Small intestine (tissue), 7 donors: ENCODE results near the gene EGFLAM. TPM values are rescaled to one million over a fixed set of nuclear protein-coding genes. Genes with fewer than 3 reads are reported as not detected.
A peak's percentile ranks its signal among the peaks of the same experiment; 100 is the strongest.

ENCODE experiments used
- DNase-seq, 2 donors: peaks; one replicate each; pipeline versions ENCODE4 v3.0.0 to v3.0.0-alpha.2; 2013
- FAIRE-seq: peaks from 2 replicates; lab custom pipeline; 2012; peaks lifted over from hg19 to GRCh38; lab: Jason Lieb, UNC
- H3K27ac ChIP-seq, 3 donors: one replicate each; pipeline ENCODE4 v1.5.1; 2013; ENCODE audit warnings: low read length in 2 of 3, mild to moderate bottlenecking in 2 of 3, control low read depth in 1 of 3, inconsistent platforms in 1 of 3, low read depth in 1 of 3, moderate library complexity in 1 of 3
- H3K27me3 ChIP-seq, 3 donors: one replicate each; pipeline ENCODE4 v1.6.1; 2013; ENCODE audit warnings: low read length in 3 of 3, inconsistent platforms in 1 of 3; ENCODE audit not compliant: control insufficient read depth in 3 of 3, insufficient read depth in 3 of 3
- H3K36me3 ChIP-seq, 3 donors: one replicate each; pipeline ENCODE4 v1.6.1; 2013; ENCODE audit warnings: low read length in 3 of 3, inconsistent platforms in 1 of 3, low read depth in 1 of 3, mild to moderate bottlenecking in 1 of 3, moderate library complexity in 1 of 3; ENCODE audit not compliant: control insufficient read depth in 3 of 3, insufficient read depth in 2 of 3
- H3K4me1 ChIP-seq, 3 donors: one replicate each; pipeline ENCODE4 v1.6.1; 2013; ENCODE audit warnings: low read length in 2 of 3, inconsistent platforms in 1 of 3, low read depth in 1 of 3, mild to moderate bottlenecking in 1 of 3, moderate library complexity in 1 of 3; ENCODE audit not compliant: control insufficient read depth in 3 of 3, insufficient read depth in 2 of 3
- H3K4me3 ChIP-seq, 3 donors: one replicate each; pipeline ENCODE4 v1.5.1; 2013; ENCODE audit warnings: low read length in 3 of 3, control low read depth in 1 of 3, inconsistent platforms in 1 of 3, low read depth in 1 of 3, mild to moderate bottlenecking in 1 of 3, moderate library complexity in 1 of 3
- H3K9me3 ChIP-seq, 2 donors: one replicate each; pipeline ENCODE4 v1.6.1; 2013; ENCODE audit warnings: low read depth in 1 of 2, low read length in 1 of 2; ENCODE audit not compliant: control insufficient read depth in 2 of 2, insufficient read depth in 1 of 2
- WGBS, 3 donors: extraction: QIAGEN DNeasy Blood & Tissue Kit; methylation state at CpG; one replicate each; pipeline ENCODE4 v1.1.7; 2013; 5-methylcytosine and 5-hydroxymethylcytosine counted together
- polyA plus RNA-seq, 4 donors: library from polyadenylated mRNA; stranded (reverse) in 3 of 4; unstranded in 1 of 4; fragments of 200-250 nt in 3 of 4; fragments of 120-200 nt in 1 of 4; gene quantifications; one replicate each; pipeline versions ENCODE4 v1.2.1 to v1.2.3, GENCODE V29; 2013
- donor health status: healthy with polysubstance abuse.
- donor health status: control.
- donor health status: control.
- donor health status: Bipolar disorder and iron deficiency.
- donor health status: healthy.

EGFLAM gene
- polyA plus RNA-seq, 4 donors: 0.54 to 1.9 (median 1.7) TPM; not detected in 1

GRCh38 chr5:38456657-38457399 is 198.5 kb downstream of the EGFLAM start:
- Histone ChIP-seq H3K36me3 (no peaks in the 10 kb centered on the region), H3K27me3 (peaks cover 0 to 25% (median 5%) of the 10 kb centered on the region in 3 donors), H3K27ac (no peak overlapping the region), H3K4me1 (no peaks in the 10 kb centered on the region), H3K9me3 (no peaks in the 10 kb centered on the region), H3K4me3 (no peak overlapping the region)
- no peak for DNase-seq
- no peak for FAIRE-seq
- WGBS, 3 donors: 82 to 88% (median 88%) methylated on average over 4 of the region's 4 CpGs

- Histone ChIP-seq H3K27me3 (peaks cover 0 to 21% (median 3%) of the 10 kb centered on the region in 3 donors), H3K9me3 (no peaks in the 10 kb centered on the region), H3K36me3 (no peaks in the 10 kb centered on the region), H3K27ac (no peak overlapping the region), H3K4me1 (no peaks in the 10 kb centered on the region), H3K4me3 (no peak overlapping the region)
- DNase-seq: no peak
- no peak for FAIRE-seq
- WGBS, 3 donors: 90 to 95% (median 94%) methylated on average over 8 of the region's 8 CpGs
These were observed 199.8 kb downstream of the EGFLAM start for GRCh38 chr5:38458174-38458573.

GRCh38 chr5:38462976-38463633 is 204.7 kb downstream of the EGFLAM start:
- FAIRE-seq: no peak
- Histone ChIP-seq H3K36me3 (no peaks in the 10 kb centered on the region), H3K4me3 (no peak overlapping the region), H3K27me3 (peaks cover 0 to 10% (median 2%) of the 10 kb centered on the region in 3 donors), H3K4me1 (peaks cover 0 to 6% (median 2%) of the 10 kb centered on the region in 3 donors), H3K9me3 (no peaks in the 10 kb centered on the region), H3K27ac (no peak overlapping the region)
- 57 to 69% (median 65%) methylated on average over 7 of the region's 7 CpGs for WGBS, 3 donors
- DNase-seq: no peak

DNA sequence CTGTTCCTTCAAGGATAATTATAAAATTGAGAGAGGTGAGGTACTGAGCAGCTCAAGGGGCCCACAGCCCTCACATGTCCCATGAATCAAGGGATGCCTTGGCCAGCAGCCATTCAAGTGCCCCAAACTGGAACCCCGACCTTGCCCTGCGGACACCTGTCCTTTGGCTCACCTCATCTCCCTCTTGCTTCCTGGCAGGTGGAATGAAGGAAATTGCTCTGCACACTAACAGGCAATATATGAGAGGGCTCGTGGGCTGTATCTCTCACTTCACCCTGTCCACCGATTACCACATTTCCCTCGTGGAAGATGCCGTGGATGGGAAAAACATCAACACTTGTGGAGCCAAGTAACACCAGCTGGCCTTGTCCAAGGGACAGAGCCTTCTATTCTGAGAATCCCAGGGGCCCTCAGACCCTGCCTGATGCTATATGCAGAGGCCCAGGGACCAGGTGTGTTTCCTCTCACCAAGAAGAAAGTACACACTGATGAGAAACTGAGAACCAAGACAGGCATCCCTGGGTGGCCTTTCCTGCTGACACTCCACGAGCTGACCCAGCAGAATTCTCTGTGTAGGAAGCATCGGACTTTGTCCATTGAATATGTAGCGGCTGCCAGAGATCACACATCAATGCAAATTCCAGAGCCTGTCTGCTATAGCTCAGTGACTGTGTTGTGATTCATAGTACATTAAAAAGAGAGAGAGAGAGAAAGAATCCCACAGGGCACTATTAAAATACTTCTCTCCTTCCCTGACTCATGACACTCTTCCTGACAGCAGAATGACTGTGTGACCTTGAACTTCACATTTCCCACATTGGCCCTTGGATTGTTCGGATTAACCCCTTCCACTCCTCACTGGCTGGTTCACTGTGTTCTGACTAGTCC is 205.5 kb downstream of the EGFLAM start:
- FAIRE-seq: no peak
- 34 to 43% (median 41%) methylated on average over 10 of the region's 10 CpGs for WGBS, 3 donors
- Histone ChIP-seq H3K9me3 (no peaks in the 10 kb centered on the region), H3K27me3 (peaks cover 0 to 10% (median 2%) of the 10 kb centered on the region in 3 donors), H3K36me3 (no peaks in the 10 kb centered on the region), H3K4me3 (no peak overlapping the region), H3K27ac (peak overlapping the region in 1 of 3 donors; percentile 27), H3K4me1 (peaks cover 0 to 14% (median 5%) of the 10 kb centered on the region in 3 donors)
- DNase-seq: peak; percentile 13 to 77

DNA sequence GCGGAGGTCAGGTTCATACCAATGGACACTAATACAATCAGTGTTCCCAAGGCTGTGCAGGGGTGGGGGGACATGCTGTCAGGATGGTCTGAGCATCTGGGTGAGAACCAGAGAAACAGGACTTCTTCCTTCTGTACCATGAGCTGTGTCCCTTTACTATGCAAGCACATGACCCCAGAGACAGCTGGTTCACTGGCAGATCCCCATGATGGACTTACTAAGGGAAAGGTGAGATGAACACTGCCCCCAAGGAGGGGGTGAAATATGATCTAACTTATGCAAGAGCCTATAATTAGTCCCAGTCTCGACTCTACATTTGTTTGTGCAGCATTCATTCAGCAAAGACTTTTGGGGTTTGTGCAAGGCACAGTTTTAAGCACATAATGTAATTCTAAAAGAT is 206.7 kb downstream of the EGFLAM start:
- no peak for FAIRE-seq
- no peak overlapping the region for H3K4me3 ChIP-seq
- peaks cover 0 to 17% (median 0%) of the 10 kb centered on the region in 3 donors for H3K27me3 ChIP-seq
- DNase-seq: no peak
- no peaks in the 10 kb centered on the region for H3K36me3 ChIP-seq
- no peak overlapping the region for H3K27ac ChIP-seq
- 63 to 66% (median 64%) methylated on average over 2 of the region's 2 CpGs for WGBS, 3 donors
- H3K9me3 ChIP-seq: no peaks in the 10 kb centered on the region
- H3K4me1 ChIP-seq: peaks cover 0 to 22% (median 5%) of the 10 kb centered on the region in 3 donors

DNA sequence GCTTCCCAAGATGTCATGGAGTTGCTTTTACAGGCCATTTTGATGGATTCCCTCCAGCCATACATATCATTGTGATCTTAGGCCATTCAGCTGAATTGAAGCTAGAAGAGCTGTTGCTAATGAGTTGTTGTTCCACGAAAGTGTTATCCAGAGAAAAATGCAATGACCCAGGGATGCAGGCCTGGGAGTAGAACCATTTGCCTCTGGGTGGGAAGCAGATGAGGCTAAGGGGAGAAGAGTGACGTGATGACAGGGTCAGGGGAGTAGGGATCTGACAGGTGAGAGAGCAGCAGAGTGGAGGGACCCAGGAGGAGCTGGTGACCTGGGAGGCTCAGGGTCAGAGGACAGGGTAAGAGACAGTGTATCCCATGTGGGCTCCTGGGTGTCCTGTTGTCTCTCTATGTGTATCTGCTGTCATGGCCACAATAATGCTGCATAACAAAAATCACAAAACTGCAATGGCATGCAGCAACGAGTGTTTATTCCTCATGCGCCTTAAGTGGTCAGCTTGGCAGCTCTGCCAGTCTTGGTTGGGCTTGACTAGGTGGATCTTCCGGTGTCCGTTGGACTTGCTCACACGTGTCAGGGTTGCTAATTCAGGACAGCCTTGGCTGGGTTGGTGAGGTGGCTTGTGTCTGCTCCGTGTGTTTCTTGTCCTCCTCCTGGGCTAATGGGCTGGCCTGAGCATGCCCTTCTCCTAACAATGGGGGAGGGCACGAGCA is 207.5 kb downstream of the EGFLAM start:
- Histone ChIP-seq H3K4me1 (peaks cover 0 to 22% (median 5%) of the 10 kb centered on the region in 3 donors), H3K27ac (peak overlapping the region in 1 of 3 donors; percentile 82), H3K27me3 (peaks cover 0 to 21% (median 0%) of the 10 kb centered on the region in 3 donors), H3K9me3 (no peaks in the 10 kb centered on the region), H3K4me3 (no peak overlapping the region), H3K36me3 (no peaks in the 10 kb centered on the region)
- WGBS, 3 donors: 76 to 82% (median 80%) methylated on average over 9 of the region's 9 CpGs
- DNase-seq (no peak), FAIRE-seq (no peak)

DNA sequence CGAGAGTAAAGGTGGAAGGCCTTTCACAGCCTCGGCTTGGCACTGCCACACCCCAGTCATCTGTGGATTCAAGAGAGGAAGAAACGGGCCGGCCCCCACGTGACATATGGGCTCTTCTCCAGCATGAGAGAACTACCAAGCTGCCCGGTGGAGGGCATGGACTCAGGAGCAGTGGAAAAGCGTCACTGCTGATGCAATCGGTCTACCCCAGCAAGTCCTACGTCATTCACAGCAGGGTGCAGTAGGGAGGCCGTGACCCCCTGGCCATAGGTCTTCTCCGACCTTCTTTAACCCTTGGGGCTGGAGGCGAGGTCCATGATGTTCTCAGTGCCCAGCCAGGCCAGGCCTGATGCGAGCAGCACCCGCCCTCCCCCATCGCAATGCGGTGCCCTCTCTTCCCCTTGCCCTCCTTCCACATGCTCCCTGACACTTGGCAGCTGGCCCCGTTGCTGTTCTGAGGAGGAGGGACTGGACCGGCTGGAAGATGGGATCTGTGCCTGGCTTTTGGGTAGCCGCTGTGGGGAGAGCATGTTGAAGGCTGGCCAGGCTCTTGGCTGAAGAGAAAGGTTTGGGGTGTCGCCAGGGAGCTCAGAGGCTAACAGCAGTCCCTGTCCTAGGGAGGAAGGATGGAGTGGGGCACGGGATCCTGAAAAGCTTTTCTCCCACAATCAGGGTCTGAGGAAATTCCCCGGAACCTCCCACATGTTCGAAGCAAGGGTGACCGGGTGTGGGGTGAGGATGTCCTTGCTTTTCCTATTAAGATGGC is 208.2 kb downstream of the EGFLAM start:
- DNase-seq (no peak), FAIRE-seq (no peak)
- Histone ChIP-seq H3K27me3 (peaks cover 0 to 20% (median 0%) of the 10 kb centered on the region in 3 donors), H3K4me1 (peaks cover 0 to 22% (median 5%) of the 10 kb centered on the region in 3 donors), H3K27ac (peak overlapping the region in 1 of 3 donors; percentile 82), H3K9me3 (no peaks in the 10 kb centered on the region), H3K4me3 (no peak overlapping the region), H3K36me3 (no peaks in the 10 kb centered on the region)
- WGBS, 3 donors: 66 to 82% (median 77%) methylated on average over 24 of the region's 24 CpGs
